HEK293T (cell line): Measurements from ENCODE around the gene ATG14.

Experiments used
- FOXA1 ChIP-seq: fragments of 450-650 bp; IDR thresholded peaks from 2 replicates; pipeline ENCODE4 v1.6.1; 2016; ENCODE audit warnings: mild to moderate bottlenecking
- ZNF384 ChIP-seq: fragments of 450-650 bp; IDR thresholded peaks from 2 replicates; pipeline ENCODE4 v1.6.1; 2016

- TF ChIP-seq ZNF384 (no peak), FOXA1 (no peak)
Measured at GRCh38 chr14:55372423-55372822, 39.2 kb downstream of the ATG14 start.
